Muscle of back (tissue), 11 donors: ENCODE data around the gene SNAPC1. TPM values are rescaled to one million over a fixed set of nuclear protein-coding genes. Genes with fewer than 3 reads are reported as not detected.
"Not testable (repeated sequence)": the region's sequence is repeated elsewhere in the genome, so short reads cannot be mapped to it uniquely, and the experiment has no call there.

Source experiments
- DNase-seq, 3 donors: peaks; one replicate each; pipeline versions ENCODE4 v3.0.0 to v3.0.0-alpha.2; 2013
- polyA plus RNA-seq, 10 donors: library from polyadenylated mRNA; unstranded; fragments of 120-200 nt; gene quantifications; one replicate each; pipeline ENCODE4 v1.2.1, GENCODE V29; 2013; ENCODE audit not compliant: insufficient read length in 10 of 10

Gene SNAPC1
- polyA plus RNA-seq, 10 donors = 4.7 to 6.7 (median 5.8) TPM

- peak in 1 of 3 donors; percentile 16 for DNase-seq
These were observed 13.0 kb upstream of the SNAPC1 start for GRCh38 chr14:61749264-61749663.

GRCh38 chr14:61749867-61750266 lies 12.4 kb upstream of the SNAPC1 start:
- peak in 1 of 3 donors; percentile 8 for DNase-seq

GRCh38 chr14:61750708-61751474 lies 11.3 kb upstream of the SNAPC1 start:
- peak; percentile 78 to 91 (median 79) for DNase-seq

GRCh38 chr14:61751475-61751989 lies 10.7 kb upstream of the SNAPC1 start:
- peak in 1 of 3 donors; percentile 7 for DNase-seq

- DNase-seq = no peak
These were observed 9.6 kb upstream of the SNAPC1 start for GRCh38 chr14:61752626-61753025.

GRCh38 chr14:61753631-61754030 lies 8.6 kb upstream of the SNAPC1 start:
- DNase-seq = no peak

GRCh38 chr14:61754627-61755381 lies 7.4 kb upstream of the SNAPC1 start:
- DNase-seq = no peak

GRCh38 chr14:61755382-61755742 lies 6.9 kb upstream of the SNAPC1 start:
- DNase-seq = not testable (repeated sequence)

GRCh38 chr14:61756135-61756534 lies 6.1 kb upstream of the SNAPC1 start:
- no peak for DNase-seq

GRCh38 chr14:61759878-61760277 lies 2.3 kb upstream of the SNAPC1 start:
- DNase-seq = no peak

GRCh38 chr14:61761557-61761956 lies 663 bp upstream of the SNAPC1 start:
- DNase-seq = no peak

GRCh38 chr14:61764342-61765122 lies 2.3 kb downstream of the SNAPC1 start:
- no peak for DNase-seq

- DNase-seq = no peak
These were observed 3.2 kb downstream of the SNAPC1 start for GRCh38 chr14:61765225-61765943.

GRCh38 chr14:61766151-61766550 lies 3.9 kb downstream of the SNAPC1 start:
- DNase-seq = no peak

GRCh38 chr14:61768240-61768639 lies 6.0 kb downstream of the SNAPC1 start:
- no peak for DNase-seq

GRCh38 chr14:61769893-61770292 lies 7.7 kb downstream of the SNAPC1 start:
- DNase-seq = no peak

- no peak for DNase-seq
These were observed 12.6 kb downstream of the SNAPC1 start for GRCh38 chr14:61774861-61775260.

- no peak for DNase-seq
These were observed 17.9 kb downstream of the SNAPC1 start for GRCh38 chr14:61780125-61780524.

- no peak for DNase-seq
These were observed 35.1 kb downstream of the SNAPC1 start for GRCh38 chr14:61797309-61797708.

GRCh38 chr14:61802010-61802568 lies 39.9 kb downstream of the SNAPC1 start:
- DNase-seq = no peak

- DNase-seq = no peak
These were observed 41.5 kb downstream of the SNAPC1 start for GRCh38 chr14:61803755-61804154.
